Fibroblast of skin of right quadriceps (primary cell): ENCODE results near the gene EPS8L3.
"Not testable (repeated sequence)": the region's sequence is repeated elsewhere in the genome, so short reads cannot be mapped to it uniquely, and the experiment has no call there.

Experiments used
- DNase-seq: peaks from one replicate; pipeline ENCODE4 v3.0.0-alpha.2; 2013

Gene EPS8L3

GRCh38 chr1:109732390-109732881 lies 31.3 kb downstream of the EPS8L3 start:
- no peak for DNase-seq

GRCh38 chr1:109730666-109731065 lies 33.1 kb downstream of the EPS8L3 start:
- no peak for DNase-seq

- DNase-seq: no peak
Measured at GRCh38 chr1:109728870-109729269, 34.9 kb downstream of the EPS8L3 start.

- DNase-seq: no peak
Measured at GRCh38 chr1:109726728-109727373, 36.9 kb downstream of the EPS8L3 start.

- no peak for DNase-seq
Measured at GRCh38 chr1:109726007-109726406, 37.7 kb downstream of the EPS8L3 start.

- DNase-seq: no peak
Measured at GRCh38 chr1:109725510-109725909, 38.2 kb downstream of the EPS8L3 start.

- DNase-seq: no peak
Measured at GRCh38 chr1:109724933-109725332, 38.8 kb downstream of the EPS8L3 start.

- peak; percentile 53 for DNase-seq
Measured at GRCh38 chr1:109722908-109723691, 40.6 kb downstream of the EPS8L3 start.

GRCh38 chr1:109721971-109722370 lies 41.8 kb downstream of the EPS8L3 start:
- DNase-seq: no peak

GRCh38 chr1:109721042-109721441 lies 42.7 kb downstream of the EPS8L3 start:
- DNase-seq: peak; percentile 34

- DNase-seq: peak; percentile 56
Measured at GRCh38 chr1:109719337-109719837, 44.3 kb downstream of the EPS8L3 start.

- no peak for DNase-seq
Measured at GRCh38 chr1:109718495-109718894, 45.2 kb downstream of the EPS8L3 start.

GRCh38 chr1:109717729-109718128 lies 46.0 kb downstream of the EPS8L3 start:
- DNase-seq: no peak

- DNase-seq: no peak
Measured at GRCh38 chr1:109716570-109717090, 47.1 kb downstream of the EPS8L3 start.

- no peak for DNase-seq
Measured at GRCh38 chr1:109716121-109716520, 47.6 kb downstream of the EPS8L3 start.

- DNase-seq: no peak
Measured at GRCh38 chr1:109714661-109715372, 48.9 kb downstream of the EPS8L3 start.

- no peak for DNase-seq
Measured at GRCh38 chr1:109713636-109714035, 50.1 kb downstream of the EPS8L3 start.

GRCh38 chr1:109712321-109712864 lies 51.3 kb downstream of the EPS8L3 start:
- DNase-seq: no peak

GRCh38 chr1:109711593-109712320 lies 52.0 kb downstream of the EPS8L3 start, which contains the start of gene GSTM5:
GSTM5 (plus strand) TSS chr1:109712251; CDS start chr1:109712313, 62 bp downstream.
- peak; percentile 16 for DNase-seq

GRCh38 chr1:109709822-109710221 lies 53.9 kb downstream of the EPS8L3 start:
- not testable (repeated sequence) for DNase-seq

GRCh38 chr1:109708949-109709348 lies 54.8 kb downstream of the EPS8L3 start:
- DNase-seq: not testable (repeated sequence)

- no peak for DNase-seq
Measured at GRCh38 chr1:109705411-109705810, 58.3 kb downstream of the EPS8L3 start.
